Panc1 (cell line): ENCODE data around the gene CHIA. TPM values are rescaled to one million over a fixed set of nuclear protein-coding genes. Genes with fewer than 3 reads are reported as not detected.

ENCODE experiments used
- ATAC-seq: fragments of 200-7000 bp; cut with Tn5 transposase; 2 replicates; pipeline ENCODE4 v1.9.1; 2020; ENCODE audit warnings: mild to moderate bottlenecking, moderate library complexity
- BruUV-seq: library from RNA; stranded (reverse); fragments of 400-500 nt; replicated peaks from 2 replicates; lab custom pipeline; 2021; lab: Mats Ljungman, UMichigan
- CTCF ChIA-PET: fragments of 300-600 bp; sonication (Branson Sonifier 250); formaldehyde crosslinking; loops from one replicate; lab custom pipeline; 2022; ENCODE audit warnings: antibody characterized with exemption; lab: Charles Lee
- POLR2A ChIA-PET: fragments of 300-600 bp; sonication (Branson Sonifier 250); formaldehyde crosslinking; loops from one replicate; lab custom pipeline; 2022; ENCODE audit warnings: antibody characterized with exemption; lab: Charles Lee
- DNase-seq: peaks from one replicate; pipeline ENCODE4 v3.0.0-alpha.2; 2010; ENCODE audit warnings: low read depth, low spot score
- H3K27ac ChIP-seq: 2 replicates; pipeline ENCODE4 v1.5.1; 2011; ENCODE audit warnings: mild to moderate bottlenecking, low read length, inconsistent platforms
- H3K27me3 ChIP-seq: fragments of 200-500 bp; sonication (Bioruptor generic); 2 replicates; pipeline ENCODE4 v1.6.0; 2014; ENCODE audit warnings: low read length, inconsistent platforms; ENCODE audit not compliant: control insufficient read depth, insufficient read depth
- H3K36me3 ChIP-seq: fragments of 200-500 bp; sonication (Bioruptor generic); 2 replicates; pipeline ENCODE4 v1.5.1; 2014; ENCODE audit warnings: inconsistent platforms, mild to moderate bottlenecking, low read length, moderate library complexity; ENCODE audit not compliant: control insufficient read depth, insufficient read depth
- H3K4me1 ChIP-seq: 2 replicates; pipeline ENCODE4 v1.5.1; 2011; ENCODE audit warnings: inconsistent platforms, mild to moderate bottlenecking, low read length, moderate library complexity; ENCODE audit not compliant: control insufficient read depth, insufficient read depth
- H3K4me3 ChIP-seq, 2 experiments: 2 replicates each; pipeline ENCODE4 v1.5.1; 2011 to 2012; ENCODE audit warnings: low read depth in 2 of 2, low read length in 2 of 2, mild to moderate bottlenecking in 2 of 2, inconsistent platforms in 1 of 2, moderate library complexity in 1 of 2
- H3K9me3 ChIP-seq: fragments of 200-500 bp; sonication (Bioruptor generic); 2 replicates; pipeline ENCODE4 v1.5.1; 2014; ENCODE audit warnings: low read depth, mild to moderate bottlenecking, inconsistent platforms, low read length, moderate library complexity; ENCODE audit not compliant: control insufficient read depth, insufficient read depth
- CTCF ChIP-seq: fragments of 450-650 bp; IDR thresholded peaks from 2 replicates; pipeline ENCODE4 v1.5.1; 2017; ENCODE audit warnings: mild to moderate bottlenecking
- POLR2AphosphoS5 ChIP-seq: IDR thresholded peaks from 2 replicates; pipeline ENCODE4 v1.6.1; 2012; ENCODE audit warnings: mild to moderate bottlenecking, low read depth, low read length, moderate library complexity
- REST ChIP-seq, 2 experiments: IDR thresholded peaks; 2 replicates each; pipeline ENCODE4 v1.6.1; 2011 to 2012; ENCODE audit warnings: low read depth in 2 of 2, control low read depth in 1 of 2, low read length in 1 of 2, mild to moderate bottlenecking in 1 of 2, moderate library complexity in 1 of 2; ENCODE audit not compliant: insufficient read depth in 1 of 2
- SIN3A ChIP-seq: IDR thresholded peaks from 2 replicates; pipeline ENCODE4 v1.6.1; 2012; ENCODE audit warnings: low read depth, mild to moderate bottlenecking, low read length, moderate library complexity, borderline replicate concordance; ENCODE audit not compliant: insufficient read depth
- TCF7L2 ChIP-seq: IDR thresholded peaks from 2 replicates; pipeline ENCODE4 v1.6.1; 2011; ENCODE audit warnings: mild to moderate bottlenecking, low read depth, low read length, inconsistent platforms
- in situ Hi-C: cut with HindIII; loops from 2 replicates; pipeline ENCODE4 v1.10.0; 2016; ENCODE audit warnings: low sequenced_read_pairs, low pct_unique_long_range_greater_than_20kb
- intact Hi-C: fragments of 100-400 bp; cut with micrococcal nuclease; formaldehyde crosslinking; loops from one replicate; pipeline ENCODE4 v1.10.0; 2022; ENCODE audit not compliant: unreplicated experiment
- total RNA-seq: library from RNA; stranded (reverse); gene quantifications from one replicate; pipeline ENCODE4 v1.2.1, GENCODE V29; 2021; ENCODE audit not compliant: unreplicated experiment

Gene CHIA
- total RNA-seq, 1 experiment from 2014 or later: not detected

GRCh38 chr1:111351700-111352099, 61.0 kb downstream of the CHIA start:
- ATAC-seq: no peak
- Histone ChIP-seq H3K4me1 (no peaks in the 10 kb centered on the region), H3K27me3 (no peaks in the 10 kb centered on the region), H3K4me3 (no peak overlapping the region), H3K36me3 (no peaks in the 10 kb centered on the region), H3K27ac (no peak overlapping the region), H3K9me3 (no peaks in the 10 kb centered on the region)
- no TSS peak for BruUV-seq
- intact Hi-C loops: no loop called here
- POLR2A ChIA-PET: no interaction called here
- CTCF ChIA-PET: no interaction called here
- TF ChIP-seq POLR2AphosphoS5: no peak
- no peak for TF ChIP-seq TCF7L2
- TF ChIP-seq REST (IDR thresholded peaks at IDR 0.05; ENCODE audit: insufficient read depth in 1 of 2, low read depth in 2 of 2, low read length in 1 of 2): no peak
- no peak for TF ChIP-seq SIN3A
- no peak for TF ChIP-seq CTCF
- DNase-seq: no peak
- in situ Hi-C loops: no loop called here

- DNase-seq: no peak
- H3K9me3 ChIP-seq: no peaks in the 10 kb centered on the region
- H3K4me1 ChIP-seq: no peaks in the 10 kb centered on the region
- no peaks in the 10 kb centered on the region for H3K36me3 ChIP-seq
- ChIA-PET CTCF (no interaction called here), POLR2A (no interaction called here)
- in situ Hi-C loops (no loop called here), intact Hi-C loops (no loop called here)
- H3K27ac ChIP-seq: no peak overlapping the region
- H3K4me3 ChIP-seq: no peak overlapping the region
- no peak for ATAC-seq
- H3K27me3 ChIP-seq: no peaks in the 10 kb centered on the region; the same call in 1 of the 2 replicates
- BruUV-seq: no TSS peak
- TF ChIP-seq POLR2AphosphoS5 (no peak), CTCF (no peak), TCF7L2 (no peak), SIN3A (no peak), REST (IDR thresholded peaks at IDR 0.05; ENCODE audit: insufficient read depth in 1 of 2, low read depth in 2 of 2, low read length in 1 of 2) (no peak)
These were observed 63.9 kb downstream of the CHIA start for GRCh38 chr1:111354584-111354983.
